HG02759 (cell line): Measurements from ENCODE around the gene AOC1.
"Not testable (repeated sequence)": the region's sequence is repeated elsewhere in the genome, so short reads cannot be mapped to it uniquely, and the experiment has no call there.

Experiments used
- ATAC-seq: cut with Tn5 transposase; IDR thresholded peaks from one replicate; pipeline ENCODE4 v1.9.1; 2021; ENCODE audit warnings: mild to moderate bottlenecking, moderate library complexity; ENCODE audit not compliant: unreplicated experiment

The AOC1 gene, protein sequence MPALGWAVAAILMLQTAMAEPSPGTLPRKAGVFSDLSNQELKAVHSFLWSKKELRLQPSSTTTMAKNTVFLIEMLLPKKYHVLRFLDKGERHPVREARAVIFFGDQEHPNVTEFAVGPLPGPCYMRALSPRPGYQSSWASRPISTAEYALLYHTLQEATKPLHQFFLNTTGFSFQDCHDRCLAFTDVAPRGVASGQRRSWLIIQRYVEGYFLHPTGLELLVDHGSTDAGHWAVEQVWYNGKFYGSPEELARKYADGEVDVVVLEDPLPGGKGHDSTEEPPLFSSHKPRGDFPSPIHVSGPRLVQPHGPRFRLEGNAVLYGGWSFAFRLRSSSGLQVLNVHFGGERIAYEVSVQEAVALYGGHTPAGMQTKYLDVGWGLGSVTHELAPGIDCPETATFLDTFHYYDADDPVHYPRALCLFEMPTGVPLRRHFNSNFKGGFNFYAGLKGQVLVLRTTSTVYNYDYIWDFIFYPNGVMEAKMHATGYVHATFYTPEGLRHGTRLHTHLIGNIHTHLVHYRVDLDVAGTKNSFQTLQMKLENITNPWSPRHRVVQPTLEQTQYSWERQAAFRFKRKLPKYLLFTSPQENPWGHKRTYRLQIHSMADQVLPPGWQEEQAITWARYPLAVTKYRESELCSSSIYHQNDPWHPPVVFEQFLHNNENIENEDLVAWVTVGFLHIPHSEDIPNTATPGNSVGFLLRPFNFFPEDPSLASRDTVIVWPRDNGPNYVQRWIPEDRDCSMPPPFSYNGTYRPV

DNA sequence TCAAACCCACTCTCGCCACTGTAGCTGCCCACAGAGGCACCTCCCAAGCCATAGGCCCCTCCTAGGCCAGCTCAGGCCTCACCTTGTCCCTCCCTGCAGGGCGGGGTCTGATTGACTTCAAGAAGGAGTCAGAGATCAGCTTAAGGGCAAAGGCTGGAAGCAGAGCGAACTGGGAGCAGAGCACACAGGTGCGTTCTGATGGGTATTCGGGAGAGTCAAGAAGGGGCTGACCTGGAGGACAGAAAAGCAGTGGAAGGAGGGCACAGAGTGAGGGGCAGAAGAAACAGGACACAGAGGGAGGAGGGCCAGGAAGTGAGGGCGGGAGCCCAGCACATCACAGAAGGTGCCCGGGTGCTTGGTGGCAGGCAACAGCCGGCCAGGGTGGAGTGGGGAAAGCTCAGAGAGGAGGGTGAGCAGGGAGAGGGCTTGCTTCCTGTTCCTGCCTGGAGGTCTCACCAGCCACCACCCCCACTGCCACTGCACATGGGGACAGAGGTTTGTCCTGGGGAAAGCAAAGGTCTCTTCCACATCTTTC lies at the start of gene AOC1:
Gene AOC1 (plus strand): TSS at position 147 of the 535 bp plus-strand sequence. CDS start 3,954 bp downstream, outside the sequence.
- ATAC-seq, result no peak

DNA sequence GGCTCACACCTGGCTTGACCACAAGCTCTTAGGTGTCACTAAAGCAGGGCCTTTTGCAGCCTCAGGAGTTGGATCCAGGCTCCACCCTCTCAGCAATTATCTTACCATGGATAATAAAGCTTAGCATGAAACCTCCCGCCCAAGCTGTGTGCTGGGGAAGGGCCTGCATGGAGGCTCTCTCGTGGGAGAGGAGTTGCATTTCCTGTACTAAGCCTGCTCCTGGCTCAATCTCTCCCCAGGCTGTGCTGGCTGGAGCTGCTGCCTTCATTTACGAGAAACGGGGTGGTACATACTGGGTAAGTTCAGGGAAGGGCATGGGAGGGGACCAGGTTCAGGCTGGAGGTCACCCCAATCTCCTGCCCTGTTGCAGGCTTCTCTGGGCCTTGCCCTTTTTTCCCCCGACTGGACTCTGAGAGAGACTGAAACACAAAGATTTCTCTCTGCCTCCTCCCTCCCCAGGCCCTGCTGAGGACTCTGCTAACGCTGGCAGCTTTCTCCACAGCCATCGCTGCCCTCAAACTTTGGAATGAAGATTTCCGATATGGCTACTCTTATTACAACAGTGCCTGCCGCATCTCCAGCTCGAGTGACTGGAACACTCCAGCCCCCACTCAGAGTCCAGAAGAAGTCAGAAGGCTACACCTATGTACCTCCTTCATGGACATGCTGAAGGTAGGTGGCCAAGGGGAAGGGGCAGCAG lies 49.0 kb upstream of the AOC1 start:
- no peak for ATAC-seq

DNA sequence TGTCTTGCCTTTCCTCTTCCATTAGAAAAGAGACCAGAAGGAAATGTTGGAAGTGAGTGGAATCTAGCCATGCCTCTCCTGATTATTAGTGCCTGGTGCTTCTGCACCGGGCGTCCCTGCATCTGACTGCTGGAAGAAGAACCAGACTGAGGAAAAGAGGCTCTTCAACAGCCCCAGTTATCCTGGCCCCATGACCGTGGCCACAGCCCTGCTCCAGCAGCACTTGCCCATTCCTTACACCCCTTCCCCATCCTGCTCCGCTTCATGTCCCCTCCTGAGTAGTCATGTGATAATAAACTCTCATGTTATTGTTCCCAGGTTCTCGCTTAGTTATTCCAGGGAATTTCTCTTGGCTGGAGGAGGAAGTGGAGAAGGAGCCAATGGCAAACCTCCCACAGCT lies 47.5 kb upstream of the AOC1 start:
- no peak for ATAC-seq

DNA sequence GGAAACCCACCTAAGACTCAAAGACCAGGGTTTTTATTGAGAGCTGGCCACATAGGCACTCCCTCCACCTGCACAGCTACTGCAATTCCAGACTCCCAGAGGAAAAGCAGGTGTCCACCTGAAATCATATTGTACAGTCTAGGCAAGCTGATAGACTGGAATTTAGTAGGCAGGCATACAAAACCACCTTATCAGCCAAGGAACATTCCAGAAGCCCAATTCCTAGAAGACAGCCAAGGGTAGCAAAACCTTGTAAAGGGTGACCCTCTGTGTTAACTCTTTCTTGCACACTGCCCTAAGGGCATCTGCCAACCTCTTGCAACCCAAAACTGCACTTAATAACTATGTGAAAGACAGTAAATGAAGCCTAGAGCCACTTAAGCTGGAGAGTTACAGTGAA lies 46.5 kb upstream of the AOC1 start:
- ATAC-seq, result no peak

DNA sequence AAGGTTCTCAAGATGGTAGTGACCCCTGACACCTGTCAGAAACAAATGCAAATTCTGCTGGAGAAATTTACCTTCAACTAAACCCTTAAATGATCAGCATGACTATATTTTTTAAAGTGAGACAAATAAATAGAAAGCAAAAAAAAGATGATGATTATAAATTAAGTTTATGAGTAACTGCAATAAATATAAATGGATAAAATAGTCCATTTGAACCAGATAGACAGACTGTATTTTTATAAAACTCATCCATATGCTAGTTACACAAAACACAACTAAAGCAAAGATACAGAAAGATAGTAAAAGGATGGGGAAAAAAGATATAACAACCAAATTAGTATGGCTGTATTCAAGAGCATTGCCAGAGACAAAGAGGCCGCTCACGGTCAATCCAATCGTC lies 45.9 kb upstream of the AOC1 start:
- ATAC-seq, result no peak

DNA sequence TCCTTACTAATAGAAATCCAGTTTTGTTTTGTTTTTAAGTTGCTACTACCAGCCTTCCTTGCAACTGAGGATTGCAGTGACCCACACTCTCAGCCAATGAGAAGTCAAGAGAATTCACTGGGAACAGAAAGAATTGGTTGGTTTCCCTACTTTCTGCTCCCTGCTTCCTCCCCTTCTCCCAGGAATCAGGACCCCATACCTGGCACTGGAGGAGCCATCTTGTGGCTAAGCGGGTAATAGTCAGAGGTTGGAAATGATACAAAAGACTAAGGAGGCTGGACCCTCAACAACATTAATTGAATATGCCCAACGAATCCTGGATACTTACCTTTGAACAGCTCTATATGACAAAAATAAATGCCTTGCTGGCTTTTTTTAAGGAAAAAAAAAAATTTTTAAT lies 45.5 kb upstream of the AOC1 start:
- ATAC-seq, result no peak

- not testable (repeated sequence) for ATAC-seq
These were observed 44.5 kb upstream of the AOC1 start for GRCh38 chr7:150807616-150808438.

DNA sequence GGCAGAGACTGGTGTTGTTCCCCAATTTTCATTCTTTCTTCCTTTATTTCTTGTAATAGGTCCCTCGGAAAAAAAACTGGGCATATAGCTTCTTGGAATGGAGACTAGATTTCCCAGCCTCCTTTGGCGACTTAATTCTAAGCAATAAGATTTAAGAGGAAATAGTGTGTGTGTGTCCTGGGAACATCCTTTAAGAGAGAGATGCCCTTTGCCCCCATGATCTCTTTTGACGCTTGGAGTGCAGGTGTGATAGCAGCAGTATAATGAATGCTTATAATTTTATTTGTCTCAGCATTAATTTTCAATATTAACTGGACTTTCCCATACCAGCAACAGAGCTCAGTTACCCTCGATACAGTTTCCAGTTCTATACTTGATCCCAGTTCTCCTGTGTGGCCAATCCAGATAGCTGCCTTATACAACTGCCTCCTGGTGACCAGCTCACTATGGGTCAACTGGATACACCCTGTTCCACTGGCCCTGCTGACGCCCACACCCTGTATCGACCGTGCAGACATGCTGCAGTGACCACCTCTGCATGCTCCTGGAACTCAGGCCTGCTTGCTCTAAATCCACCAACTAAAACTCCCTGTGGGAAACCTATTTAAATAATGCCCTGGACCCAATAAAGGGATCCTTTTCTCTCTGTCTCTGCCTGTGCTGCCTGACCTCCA lies 37.9 kb upstream of the AOC1 start:
- no peak for ATAC-seq

GRCh38 chr7:150818971-150819370 lies 33.3 kb upstream of the AOC1 start:
- no peak for ATAC-seq

DNA sequence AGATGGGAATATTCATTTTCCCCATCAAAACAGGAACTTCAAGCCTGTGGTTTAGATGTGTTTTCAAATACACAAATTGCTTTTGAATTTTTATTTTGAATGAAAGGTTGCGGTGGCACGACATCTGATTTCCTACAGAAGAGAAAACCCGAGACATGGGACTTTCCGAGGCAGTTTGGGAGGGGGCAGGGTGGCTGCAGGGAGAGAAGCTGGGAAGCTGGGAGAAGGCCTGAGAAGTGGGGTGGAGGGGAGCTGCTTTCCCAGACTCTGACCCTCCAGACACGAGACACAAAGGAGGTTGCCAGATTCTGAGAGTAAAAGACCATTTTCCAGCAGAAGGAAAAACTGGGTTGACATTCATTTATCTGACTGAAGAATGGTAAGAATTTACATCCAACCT lies 32.2 kb upstream of the AOC1 start:
- ATAC-seq, result no peak

GRCh38 chr7:150820578-150821198 lies 31.6 kb upstream of the AOC1 start:
- no peak for ATAC-seq

DNA sequence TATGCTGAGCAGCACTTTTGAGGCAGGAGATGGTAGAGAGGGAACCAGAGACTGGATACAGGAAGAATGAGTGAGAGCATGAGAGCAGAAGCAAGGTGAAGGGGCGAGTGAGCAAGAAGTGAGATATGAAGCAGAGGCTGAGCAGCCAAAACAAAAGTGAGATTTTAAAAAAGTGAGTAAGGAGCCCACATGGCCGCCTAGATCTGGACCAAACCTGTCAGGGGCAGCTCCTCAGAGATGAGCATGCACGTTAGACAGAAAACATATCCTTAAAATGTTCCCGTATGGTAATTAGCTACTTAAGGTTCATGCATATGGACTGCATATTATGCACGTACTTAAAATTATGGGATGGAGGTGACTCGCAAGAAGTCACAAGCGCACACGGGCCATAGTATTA lies 29.3 kb upstream of the AOC1 start:
- ATAC-seq, result no peak

GRCh38 chr7:150823484-150824126 lies 28.7 kb upstream of the AOC1 start:
- ATAC-seq, result no peak

DNA sequence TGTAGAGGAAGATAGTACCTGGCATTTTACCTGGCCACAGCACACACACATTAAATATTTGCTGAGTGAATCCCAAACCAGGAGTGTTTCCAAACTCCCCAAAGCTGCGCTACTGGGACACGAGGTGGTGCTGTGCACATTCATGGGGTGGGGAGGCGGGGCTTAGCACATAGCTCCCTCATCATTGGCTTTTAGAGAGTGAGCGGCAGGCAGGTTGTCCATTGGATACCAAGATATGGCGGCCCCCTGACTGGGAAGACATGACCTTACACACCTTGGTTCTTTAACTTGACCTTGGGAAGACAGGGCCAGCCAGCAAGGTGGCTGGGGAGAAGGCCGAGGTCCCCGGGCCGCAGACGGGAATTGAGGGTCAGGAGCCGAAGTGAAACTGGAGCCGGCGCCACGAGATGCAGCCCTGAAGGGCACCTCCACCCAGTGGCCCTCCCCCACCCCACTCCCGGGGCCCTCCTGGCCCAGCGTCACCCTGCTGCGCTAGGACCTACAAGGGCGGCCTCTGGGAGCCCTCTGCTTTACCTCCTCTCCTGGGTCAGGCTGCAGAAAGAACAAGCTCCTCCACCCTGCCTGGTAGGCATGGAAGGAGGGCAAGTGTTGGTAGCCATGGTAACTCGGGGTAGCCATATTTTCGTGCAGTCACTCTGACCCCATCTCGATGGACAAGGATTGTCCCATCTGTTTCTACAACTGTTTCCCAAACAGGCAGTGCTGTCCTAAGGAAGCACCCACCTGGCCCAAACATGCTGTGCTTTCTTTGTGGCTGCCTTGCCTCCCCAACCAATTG lies 27.7 kb upstream of the AOC1 start:
- no peak for ATAC-seq

- no peak for ATAC-seq
These were observed 26.1 kb upstream of the AOC1 start for GRCh38 chr7:150826061-150826849.

DNA sequence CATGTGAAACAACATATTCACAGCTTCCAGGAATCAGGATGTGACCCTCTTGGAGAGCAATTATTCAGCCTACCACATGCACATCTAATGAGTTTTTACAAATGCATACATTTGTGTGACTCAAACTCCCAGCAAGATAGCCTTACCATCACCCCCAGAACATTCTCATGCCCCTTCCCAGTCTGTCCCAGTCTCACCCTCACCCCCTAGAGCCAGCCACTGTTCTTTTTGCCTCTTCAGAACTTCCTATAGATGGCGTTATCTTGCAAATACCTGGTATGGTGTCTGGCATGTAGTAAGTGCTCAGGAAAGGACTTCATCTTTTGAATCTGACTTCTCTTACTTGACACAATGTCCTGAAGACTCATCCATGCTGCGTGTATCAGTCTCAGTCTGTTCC lies 23.9 kb upstream of the AOC1 start:
- no peak for ATAC-seq

DNA sequence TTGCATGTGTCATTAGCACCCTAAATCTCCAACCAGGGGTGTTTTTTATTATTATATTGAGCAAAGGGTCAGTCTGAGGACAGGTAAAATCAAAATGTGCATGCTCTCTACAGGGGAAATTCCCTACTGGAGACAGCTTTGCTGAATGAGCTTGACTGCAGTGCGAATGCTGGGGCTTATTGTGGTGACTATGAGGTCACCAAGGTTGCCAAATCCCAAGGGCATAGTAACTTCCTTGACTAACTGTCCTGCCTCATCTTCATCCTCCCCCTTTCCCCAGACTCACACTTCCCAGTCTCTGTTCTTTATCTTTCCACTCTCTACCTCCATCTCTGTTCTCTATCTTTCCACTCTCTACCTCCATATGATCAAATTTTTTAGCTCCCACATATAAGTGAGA lies 22.9 kb upstream of the AOC1 start:
- no peak for ATAC-seq
